NCI-H2171 (cell line): Measurements from ENCODE around the gene PPP1CA.
"Not testable (repeated sequence)": the region's sequence is repeated elsewhere in the genome, so short reads cannot be mapped to it uniquely, and the experiment has no call there.

ENCODE experiments used
- DNase-seq: peaks from one replicate; lab custom pipeline; 2025; lab: John Stamatoyannopoulos, UW

PPP1CA gene

GRCh38 chr11:67434395-67434881 is 32.8 kb upstream of the PPP1CA start:
- DNase-seq = no peak

GRCh38 chr11:67433536-67434394 is 32.1 kb upstream of the PPP1CA start:
- DNase-seq = no peak

GRCh38 chr11:67432655-67433349 is 31.1 kb upstream of the PPP1CA start:
- no peak for DNase-seq

- no peak for DNase-seq
Measured at GRCh38 chr11:67431346-67432249, 29.9 kb upstream of the PPP1CA start.

- DNase-seq = no peak
Measured at GRCh38 chr11:67429722-67430121, 28.1 kb upstream of the PPP1CA start.

GRCh38 chr11:67429038-67429668 is 27.5 kb upstream of the PPP1CA start:
- no peak for DNase-seq

GRCh38 chr11:67428052-67429001 is 26.7 kb upstream of the PPP1CA start, which contains the start of gene RPS6KB2:
Gene RPS6KB2 (plus strand): TSS chr11:67428494. CDS start chr11:67428546, 52 bp downstream.
- peak; percentile 97 for DNase-seq

GRCh38 chr11:67427364-67427859 is 25.8 kb upstream of the PPP1CA start:
- not testable (repeated sequence) for DNase-seq

- no peak for DNase-seq
Measured at GRCh38 chr11:67423891-67424613, 22.4 kb upstream of the PPP1CA start.

- DNase-seq = no peak
Measured at GRCh38 chr11:67423466-67423865, 21.8 kb upstream of the PPP1CA start.

- no peak for DNase-seq
Measured at GRCh38 chr11:67422891-67423290, 21.2 kb upstream of the PPP1CA start.

- DNase-seq = no peak
Measured at GRCh38 chr11:67421430-67422031, 19.9 kb upstream of the PPP1CA start.

GRCh38 chr11:67420646-67421429 is 19.2 kb upstream of the PPP1CA start:
- peak; percentile 94 for DNase-seq

GRCh38 chr11:67420147-67420645 is 18.5 kb upstream of the PPP1CA start:
- no peak for DNase-seq

- DNase-seq = no peak
Measured at GRCh38 chr11:67419325-67420049, 17.8 kb upstream of the PPP1CA start.

- DNase-seq = no peak
Measured at GRCh38 chr11:67418476-67419281, 17.0 kb upstream of the PPP1CA start.
